HG03469 (cell line): ENCODE measurements around the gene TANC1.

Experiments
- ATAC-seq: cut with Tn5 transposase; IDR thresholded peaks from one replicate; pipeline ENCODE4 v1.9.1; 2021; ENCODE audit warnings: mild to moderate bottlenecking, moderate library complexity, moderate number of reproducible peaks; ENCODE audit not compliant: unreplicated experiment

Gene TANC1

GRCh38 chr2:159053161-159054031, 85.0 kb downstream of the TANC1 start:
- no peak for ATAC-seq

DNA sequence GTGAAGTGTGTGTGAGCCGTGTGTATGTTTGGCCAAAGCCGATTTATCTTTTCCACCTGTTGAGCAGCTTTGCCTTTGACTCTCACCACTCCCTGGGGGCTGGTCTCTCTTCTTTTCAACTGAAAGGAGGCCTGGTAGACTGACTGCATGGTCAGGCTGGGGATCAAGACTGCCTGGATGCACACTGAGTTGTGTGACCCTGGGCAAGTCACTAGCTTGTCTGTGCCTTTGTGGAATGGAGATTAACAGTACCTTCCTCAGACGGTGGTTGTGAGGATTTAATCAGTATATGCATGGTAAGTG, 85.5 kb downstream of the TANC1 start:
- ATAC-seq, result no peak

DNA sequence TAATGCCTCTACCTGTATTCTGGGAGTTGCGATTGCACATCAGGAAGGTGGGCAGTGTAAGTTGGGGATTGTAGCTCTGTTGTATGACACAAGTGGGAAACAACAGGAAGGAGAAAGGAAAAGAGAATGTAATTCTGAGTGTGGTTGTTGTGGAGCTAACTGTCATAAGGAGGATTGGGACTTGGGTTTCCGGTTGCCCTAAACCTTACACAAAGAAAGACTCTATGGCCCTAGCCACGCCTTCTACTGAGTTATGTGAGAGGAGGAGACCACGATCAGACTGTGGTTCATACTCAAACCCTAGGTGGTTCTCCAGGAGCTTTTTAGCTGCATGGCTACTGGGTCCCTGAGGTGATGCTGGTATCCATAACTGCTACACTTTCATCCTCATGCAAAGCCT, 86.5 kb downstream of the TANC1 start:
- no peak for ATAC-seq

DNA sequence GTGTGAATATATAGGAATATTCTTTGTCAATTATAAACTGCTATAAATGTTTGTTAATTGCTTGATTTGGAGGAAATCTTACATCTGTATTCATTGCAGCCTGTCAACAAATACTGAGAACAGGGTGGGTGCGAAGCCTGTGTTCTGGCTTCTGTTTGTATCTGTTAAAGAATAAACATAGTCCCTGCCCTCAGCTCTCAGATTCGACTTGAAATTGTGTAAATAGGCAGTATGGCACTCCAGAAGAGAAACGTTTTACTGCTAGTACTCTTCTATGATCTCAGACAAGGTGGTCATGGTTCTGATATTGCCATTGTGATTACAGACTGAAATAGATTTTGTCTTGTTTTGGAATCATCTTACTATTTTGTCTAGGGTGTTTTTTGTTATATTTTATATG, 92.1 kb downstream of the TANC1 start:
- ATAC-seq, result no peak

DNA sequence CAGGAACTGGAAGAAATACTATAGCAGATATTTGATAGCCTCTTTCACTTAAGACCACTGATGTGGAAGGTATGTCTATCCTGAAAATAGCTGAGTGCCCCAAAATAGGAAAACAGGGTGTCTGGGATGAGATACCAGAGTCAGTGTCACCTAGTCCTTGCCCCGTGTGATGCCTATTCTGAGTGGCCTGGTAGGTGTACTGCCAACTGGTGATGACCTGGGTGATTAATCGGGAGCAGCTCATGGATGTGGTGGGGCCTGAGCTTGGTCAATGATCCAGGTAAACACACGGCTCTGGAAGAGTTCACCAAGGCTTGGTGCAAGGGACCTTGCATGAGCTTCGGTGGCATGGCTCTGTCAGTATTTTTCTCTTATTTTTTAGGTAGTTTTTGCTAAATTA, 95.2 kb downstream of the TANC1 start:
- ATAC-seq, result no peak

DNA sequence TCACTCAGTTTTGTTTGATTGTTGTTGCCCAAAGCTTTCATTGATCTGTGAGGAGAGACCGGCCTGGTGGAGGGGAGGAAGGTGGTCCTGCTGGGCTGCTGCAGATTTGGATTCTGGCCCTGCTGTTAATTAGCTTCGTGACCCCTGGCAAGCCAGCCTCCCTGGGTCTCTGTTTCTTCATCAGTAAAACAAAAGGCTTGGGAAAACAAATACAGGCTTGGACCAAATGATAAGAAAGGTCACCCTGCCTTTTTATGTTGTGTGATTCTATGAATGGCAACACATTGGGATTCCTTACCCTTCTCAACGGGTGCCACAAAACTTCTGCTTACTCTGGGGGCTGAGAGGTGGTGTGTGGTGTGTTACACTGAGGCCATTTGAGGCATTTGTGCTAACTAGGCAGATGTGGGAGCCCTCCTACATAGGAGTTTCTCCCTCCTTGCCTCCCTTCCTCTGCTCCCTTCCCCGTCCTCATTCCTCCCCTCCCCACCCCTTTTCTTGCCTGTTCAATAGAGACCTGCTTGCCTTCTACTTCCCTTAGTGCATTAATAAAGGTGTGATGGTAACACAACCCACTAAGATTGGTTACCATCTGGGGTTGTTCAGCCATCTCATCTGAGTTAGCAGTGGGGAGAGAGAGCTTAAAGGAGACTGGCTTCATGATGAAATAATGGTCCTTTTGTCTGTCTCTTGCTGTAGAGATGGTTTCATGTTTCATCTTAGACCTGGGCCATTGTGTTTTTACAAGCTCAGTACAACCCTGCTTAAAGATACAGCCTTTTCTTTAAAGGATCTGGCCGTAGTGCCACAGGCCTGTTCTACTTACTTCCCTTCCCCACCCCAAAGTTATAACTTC, 96.2 kb downstream of the TANC1 start:
- no peak for ATAC-seq

DNA sequence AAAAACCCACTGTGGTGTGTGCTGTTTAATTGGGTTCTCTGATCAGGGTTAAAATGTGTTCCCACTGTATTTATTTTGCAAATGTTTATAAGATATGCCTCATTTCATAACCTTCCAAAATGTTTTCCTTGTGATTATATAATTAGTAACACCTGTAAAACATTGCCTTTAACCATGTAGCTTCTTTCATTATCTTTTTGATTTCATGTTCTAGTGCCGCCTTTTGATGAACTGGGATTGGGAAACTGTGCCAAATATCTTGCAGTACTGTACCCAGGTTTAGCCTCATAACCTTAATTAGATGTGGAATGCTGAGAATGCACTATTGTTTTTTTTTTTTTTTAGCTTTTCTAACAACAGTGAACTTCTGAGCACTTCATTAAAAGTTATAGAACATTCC, 96.9 kb downstream of the TANC1 start:
- ATAC-seq, result no peak

DNA sequence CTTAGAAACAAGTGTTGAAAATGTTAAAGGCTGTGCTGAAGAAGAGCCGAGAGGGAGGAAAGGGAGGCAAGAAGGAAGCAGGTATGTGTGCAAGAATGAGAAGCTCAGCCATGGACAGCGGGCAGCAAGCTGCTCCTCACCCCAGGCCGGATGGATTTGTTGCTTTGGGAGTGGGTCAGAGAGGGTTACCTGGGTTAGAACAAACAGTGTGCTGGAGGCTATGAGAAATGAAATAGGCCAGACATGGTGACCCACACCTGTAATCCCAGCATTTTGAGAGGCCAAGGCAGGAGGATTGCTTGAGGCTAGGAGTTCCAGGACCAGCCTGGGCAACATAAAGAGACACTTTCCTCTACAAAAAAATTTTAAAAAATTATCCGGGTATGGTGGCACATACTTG, 97.5 kb downstream of the TANC1 start:
- no peak for ATAC-seq

DNA sequence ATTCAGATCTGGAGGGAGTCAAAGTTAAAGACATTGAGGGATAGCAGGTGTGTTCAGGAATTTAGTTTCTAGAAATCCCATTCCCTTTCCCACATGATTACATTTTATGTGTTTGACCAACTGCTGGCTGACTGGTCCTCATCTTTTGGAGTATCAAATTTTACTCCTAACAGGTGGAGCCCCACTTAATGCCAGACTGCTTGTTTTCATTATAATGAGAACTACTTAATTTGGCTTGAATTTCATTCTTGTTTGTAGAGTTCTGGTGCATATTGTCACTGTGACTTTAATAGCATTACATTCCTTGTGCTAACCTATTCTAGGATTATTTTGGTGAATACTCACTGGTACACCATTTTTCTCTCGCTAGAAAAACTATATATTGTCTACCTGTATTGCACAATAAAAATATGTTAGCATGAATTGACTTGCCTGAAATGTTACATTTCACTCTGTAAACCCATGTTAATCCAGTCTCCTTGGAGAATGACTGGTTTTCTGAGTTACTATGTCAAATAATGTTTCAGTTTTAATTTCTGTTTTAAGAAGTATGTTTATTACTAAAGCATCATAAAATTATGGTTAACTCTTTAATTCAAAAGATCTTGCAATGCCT, 98.2 kb downstream of the TANC1 start:
- ATAC-seq, result no peak

GRCh38 chr2:159067971-159068370, 99.5 kb downstream of the TANC1 start:
- no peak for ATAC-seq

DNA sequence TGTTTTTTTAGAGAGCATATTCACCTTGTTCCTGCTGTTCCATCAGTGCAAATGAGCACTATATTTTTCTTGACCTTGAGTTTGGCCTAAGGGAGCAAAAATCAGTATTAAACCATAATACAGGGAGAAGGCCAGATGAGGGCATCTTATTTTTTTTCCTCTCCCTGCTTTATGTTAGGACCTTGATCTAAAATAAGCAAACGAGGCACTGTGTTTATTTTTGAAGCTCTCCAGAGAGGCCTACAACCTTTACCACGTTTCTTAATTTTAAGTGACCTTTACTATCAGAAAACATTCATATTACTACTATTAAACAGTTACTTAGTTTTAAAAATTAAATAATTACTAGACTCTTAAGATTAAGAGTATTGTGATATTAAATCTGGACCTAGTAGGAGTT, 100.8 kb downstream of the TANC1 start:
- ATAC-seq, result no peak

- ATAC-seq, result no peak
Observed at GRCh38 chr2:159070235-159070634, 101.8 kb downstream of the TANC1 start.

DNA sequence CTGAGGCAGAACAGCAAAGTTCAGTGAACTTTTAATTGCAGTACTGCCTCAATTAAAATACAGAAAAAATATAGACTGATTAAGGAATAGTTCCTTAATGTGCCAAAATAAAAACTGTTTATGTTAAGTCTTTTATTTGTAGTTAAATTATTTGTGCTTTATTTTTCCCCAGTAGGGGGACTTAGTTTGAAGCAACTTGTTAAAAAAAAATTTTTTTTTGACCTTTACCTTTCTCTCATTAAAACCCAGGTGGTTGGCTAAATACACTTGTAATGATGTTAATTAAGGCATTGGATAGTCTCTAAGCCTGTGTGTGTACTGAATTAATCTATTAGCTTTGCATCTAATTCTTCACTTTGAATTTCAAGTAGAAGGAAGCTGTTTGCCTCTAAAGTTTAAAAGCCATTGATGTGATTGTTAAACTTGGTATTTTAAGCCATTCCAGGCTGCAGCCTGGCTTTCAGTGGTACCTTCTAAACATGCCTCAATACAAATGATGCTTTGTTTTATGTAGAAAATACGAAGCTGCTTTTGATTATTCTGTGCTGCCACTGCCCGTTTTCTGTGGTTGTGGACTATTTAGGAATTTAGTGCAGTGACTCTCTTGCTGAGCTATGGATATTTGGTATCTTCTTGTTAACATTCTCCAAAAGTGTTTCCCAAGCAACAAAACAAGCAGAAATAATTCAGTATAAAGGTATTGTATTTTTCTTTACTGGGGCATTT, 102.9 kb downstream of the TANC1 start:
- no peak for ATAC-seq

DNA sequence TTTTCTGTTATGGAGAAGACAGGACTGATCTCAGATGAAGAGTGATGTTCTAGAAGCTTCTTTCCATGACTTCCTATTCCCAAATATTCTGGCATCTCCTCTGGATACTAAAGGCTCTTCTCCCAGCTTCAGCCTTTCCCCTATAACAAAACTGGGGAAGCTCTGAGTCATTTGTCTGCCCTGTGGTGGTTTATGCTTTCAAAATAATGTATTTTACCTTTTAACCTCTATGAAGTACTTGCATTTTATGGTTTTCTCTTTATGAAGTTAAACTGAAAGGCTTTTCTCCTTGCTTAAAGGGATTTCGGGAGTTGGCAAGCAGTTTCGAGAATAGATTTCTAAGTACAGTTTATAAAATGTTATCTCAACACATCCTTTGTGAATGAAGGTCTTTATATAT, 104.4 kb downstream of the TANC1 start:
- no peak for ATAC-seq

DNA sequence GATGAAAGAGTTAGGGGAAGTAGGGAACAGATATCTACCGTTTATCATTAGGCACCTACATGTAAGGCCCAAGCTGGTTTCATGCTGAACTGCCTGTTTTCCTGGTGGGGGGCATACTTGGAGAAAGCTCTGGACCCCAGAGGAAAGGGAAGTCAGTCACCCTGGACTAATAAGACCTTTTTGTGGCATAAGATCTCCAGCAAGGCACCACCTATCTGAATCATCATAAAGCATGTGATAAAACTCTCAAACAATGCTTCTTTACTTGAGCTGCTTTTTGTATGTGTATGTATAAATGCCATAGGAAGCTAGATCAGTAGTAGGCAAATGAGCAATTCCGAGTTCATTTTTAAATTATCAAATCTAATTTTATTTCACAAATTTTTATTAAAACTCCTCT, 104.8 kb downstream of the TANC1 start:
- ATAC-seq, result no peak

DNA sequence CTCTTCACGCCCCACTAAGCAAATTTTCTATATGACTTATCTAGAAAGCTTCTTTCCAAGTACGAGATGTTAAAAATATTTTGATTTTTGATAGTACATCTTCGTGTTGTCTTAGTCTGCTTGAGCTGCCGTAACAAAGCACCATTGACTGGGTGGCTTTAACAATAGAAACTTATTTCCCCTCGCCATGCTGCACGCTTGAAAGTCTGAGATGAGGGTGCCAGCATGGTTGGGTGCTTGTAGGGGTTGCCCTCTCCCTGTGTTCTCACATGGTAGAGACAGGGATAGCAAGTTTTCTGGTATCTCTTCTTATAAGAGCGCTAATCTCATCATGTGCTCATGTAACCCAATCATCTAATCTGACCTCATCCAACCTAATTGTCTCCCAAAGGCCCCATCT, 106.2 kb downstream of the TANC1 start:
- no peak for ATAC-seq

DNA sequence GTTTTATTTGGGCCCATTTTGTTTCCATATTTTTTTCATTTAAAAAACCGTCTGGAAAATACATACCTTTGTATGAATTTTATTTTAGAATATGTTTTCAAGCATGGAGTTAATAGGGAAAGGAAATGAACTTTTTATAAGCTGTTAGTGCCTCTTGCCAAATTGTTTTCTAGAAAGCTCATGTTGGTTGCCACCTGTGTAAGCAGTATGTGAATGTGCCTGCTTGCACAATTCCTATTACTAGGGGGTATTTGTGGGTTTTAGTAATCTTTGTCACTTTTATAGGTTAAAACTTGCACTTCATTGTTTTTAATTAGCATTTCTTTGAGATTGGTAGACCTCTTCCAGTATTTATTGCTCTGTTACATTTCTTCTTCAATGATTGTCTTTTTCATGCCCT, 107.3 kb downstream of the TANC1 start:
- no peak for ATAC-seq

GRCh38 chr2:159076241-159076640, 107.8 kb downstream of the TANC1 start:
- ATAC-seq, result no peak

- no peak for ATAC-seq
Observed at GRCh38 chr2:159077869-159078268, 109.4 kb downstream of the TANC1 start.

GRCh38 chr2:159078443-159078842, 110.0 kb downstream of the TANC1 start:
- ATAC-seq, result no peak

DNA sequence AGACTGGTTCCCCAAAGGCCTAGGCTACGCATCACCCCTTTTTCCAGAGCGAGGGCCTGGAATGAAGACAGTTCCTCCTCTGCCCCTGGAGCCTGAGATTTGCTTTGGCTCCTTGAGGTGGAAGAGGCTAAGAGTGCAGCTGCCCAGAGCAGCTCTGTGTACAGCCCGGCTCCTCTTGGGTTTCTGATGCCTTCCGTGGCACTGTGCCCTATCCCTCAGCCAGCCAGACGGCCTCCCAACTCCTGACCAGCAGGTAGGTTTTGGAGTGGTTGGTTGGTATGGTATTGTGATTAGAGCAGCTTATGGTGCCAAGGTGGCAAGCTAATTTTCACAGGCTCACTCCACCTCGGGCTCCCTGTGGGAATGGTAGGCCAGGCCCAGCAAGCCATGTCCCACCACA, 112.2 kb downstream of the TANC1 start:
- ATAC-seq, result no peak
